Kidney capillary endothelial cell (primary cell): Measurements from ENCODE around the gene CD34.

Experiments used
- DNase-seq: peaks from one replicate; pipeline ENCODE4 v3.0.0-alpha.2; 2018; ENCODE audit warnings: low spot score

CD34 gene

GRCh38 chr1:207873055-207873890, 37.7 kb downstream of the CD34 start:
- no peak for DNase-seq

- no peak for DNase-seq
Measured at GRCh38 chr1:207872621-207873020, 38.3 kb downstream of the CD34 start.

GRCh38 chr1:207871117-207871649, 39.7 kb downstream of the CD34 start:
- DNase-seq = no peak

- no peak for DNase-seq
Measured at GRCh38 chr1:207870306-207871031, 40.5 kb downstream of the CD34 start.

- no peak for DNase-seq
Measured at GRCh38 chr1:207869859-207870258, 41.1 kb downstream of the CD34 start.

- DNase-seq = peak; percentile 70
Measured at GRCh38 chr1:207868774-207869721, 41.9 kb downstream of the CD34 start.

GRCh38 chr1:207868251-207868773, 42.6 kb downstream of the CD34 start:
- no peak for DNase-seq

- no peak for DNase-seq
Measured at GRCh38 chr1:207867136-207868109, 43.5 kb downstream of the CD34 start.

- DNase-seq = no peak
Measured at GRCh38 chr1:207866471-207867135, 44.3 kb downstream of the CD34 start.

- no peak for DNase-seq
Measured at GRCh38 chr1:207863893-207864535, 46.9 kb downstream of the CD34 start.

GRCh38 chr1:207862241-207862787, 48.6 kb downstream of the CD34 start:
- no peak for DNase-seq

- no peak for DNase-seq
Measured at GRCh38 chr1:207861442-207862177, 49.3 kb downstream of the CD34 start.

- no peak for DNase-seq
Measured at GRCh38 chr1:207860531-207860930, 50.4 kb downstream of the CD34 start.

GRCh38 chr1:207858806-207859205, 52.1 kb downstream of the CD34 start:
- DNase-seq = no peak

GRCh38 chr1:207858281-207858680, 52.6 kb downstream of the CD34 start:
- DNase-seq = no peak

GRCh38 chr1:207857447-207857846, 53.5 kb downstream of the CD34 start:
- no peak for DNase-seq

GRCh38 chr1:207856276-207857023, 54.5 kb downstream of the CD34 start:
- DNase-seq = no peak

- no peak for DNase-seq
Measured at GRCh38 chr1:207854001-207854400, 56.9 kb downstream of the CD34 start.
